Psoas muscle (tissue), 8 donors: ENCODE results near the gene ZNF439. TPM values are rescaled to one million over a fixed set of nuclear protein-coding genes. Genes with fewer than 3 reads are reported as not detected.
"Not testable (repeated sequence)": the region's sequence is repeated elsewhere in the genome, so short reads cannot be mapped to it uniquely, and the experiment has no call there.

Source experiments
- ATAC-seq, 4 donors: fragments of 200-7000 bp; cut with Tn5 transposase; one replicate each; pipeline ENCODE4 v1.9.1; 2020; ENCODE audit warnings: moderate library complexity in 3 of 4, mild to moderate bottlenecking in 2 of 4
- DNase-seq, 2 donors: peaks; one replicate each; pipeline ENCODE4 v3.0.0-alpha.2; 2020
- H3K27ac ChIP-seq: fragments of 200-600 bp; one replicate; pipeline ENCODE4 v1.8.0; 2022
- H3K27me3 ChIP-seq, 3 donors: fragments of 200-600 bp in 1 of 3; one replicate each; pipeline versions ENCODE4 v1.6.1 to v1.8.0; 2013 to 2022; ENCODE audit warnings: low read length in 2 of 3, mild to moderate bottlenecking in 2 of 3, moderate library complexity in 1 of 3; ENCODE audit not compliant: insufficient read depth in 3 of 3
- H3K36me3 ChIP-seq, 2 donors: fragments of 200-600 bp in 1 of 2; one replicate each; pipeline versions ENCODE4 v1.6.1 to v1.8.0; 2013 to 2022; ENCODE audit warnings: low read depth in 1 of 2, mild to moderate bottlenecking in 1 of 2, moderate library complexity in 1 of 2; ENCODE audit not compliant: insufficient read depth in 1 of 2
- H3K4me1 ChIP-seq: fragments of 200-600 bp; one replicate; pipeline ENCODE4 v1.8.0; 2022
- H3K4me3 ChIP-seq: fragments of 200-600 bp; one replicate; pipeline ENCODE4 v1.8.0; 2022; ENCODE audit warnings: mild to moderate bottlenecking
- H3K9me3 ChIP-seq: fragments of 200-600 bp; one replicate; pipeline ENCODE4 v1.8.0; 2022
- CTCF ChIP-seq: fragments of 200-600 bp; IDR thresholded peaks from one replicate; pipeline ENCODE4 v1.8.0; 2022; ENCODE audit warnings: antibody characterized with exemption
- WGBS, 3 donors: extraction: QIAGEN DNeasy Blood & Tissue Kit; methylation state at CpG; one replicate each; pipeline versions ENCODE4 v1.1.6 to v1.1.7; 2013; 5-methylcytosine and 5-hydroxymethylcytosine counted together
- intact Hi-C, 2 donors: fragments of 100-400 bp; cut with DNase I; formaldehyde crosslinking; loops; one replicate each; pipeline versions ENCODE4 v1.11.0 to v1.14.2; 2022
- polyA plus RNA-seq, 3 donors: library from polyadenylated mRNA; stranded (reverse); fragments of 200-250 nt; gene quantifications; one replicate each; pipeline ENCODE4 v1.2.3, GENCODE V29; 2013
- total RNA-seq, 4 donors: library from RNA; stranded (reverse); fragmentation: NEBNext Ultra II Directional in 2 of 4; extraction: Animal tissue kit (Norgen Biotek cat#: 25700) in 2 of 4; gene quantifications; one replicate each; pipeline versions ENCODE4 v1.2.1 to v1.2.4, GENCODE V29; 2021 to 2023
- donor health status: healthy with polysubstance abuse.
- donor health status: DM: no; HTN: no; CAD: no; lungs with moderate emphysema.
- donor health status: Bipolar disorder and iron deficiency.
- donor health status: healthy.
- donor health status: DM: yes; HTN: yes; CAD: no.
- donor health status: DM: no; HTN: no; CAD: no.
- donor health status: DM: no; HTN: no; CAD: no.
- donor health status: DM: yes; HTN: yes; CAD: no.

ZNF439 gene
- total and polyA plus RNA-seq, 7 donors: 0.17 to 2.4 (median 0.36) TPM

- TF ChIP-seq CTCF: no peak
- H3K27me3 ChIP-seq: no peaks in the 10 kb centered on the region
- H3K36me3 ChIP-seq: peaks cover 10 to 28% of the 10 kb centered on the region in 2 donors
- no peak overlapping the region for H3K4me3 ChIP-seq
- no peak for ATAC-seq
- DNase-seq: no peak
- H3K9me3 ChIP-seq: peaks cover 73% of the 10 kb centered on the region
- H3K27ac ChIP-seq: no peak overlapping the region
- 97% methylated on average over 3 of the region's 3 CpGs for WGBS, 3 donors
- H3K4me1 ChIP-seq: no peaks in the 10 kb centered on the region
- intact Hi-C loops: no loop called here
Measured at GRCh38 chr19:11902228-11902627, 53.7 kb downstream of the ZNF439 start.

GRCh38 chr19:11905928-11906327 is 57.4 kb downstream of the ZNF439 start:
- intact Hi-C loops: no loop called here
- 97 to 100% (median 99%) methylated on average over 3 of the region's 3 CpGs for WGBS, 3 donors
- Histone ChIP-seq H3K27me3 (no peaks in the 10 kb centered on the region), H3K9me3 (peaks cover 80% of the 10 kb centered on the region), H3K27ac (no peak overlapping the region), H3K36me3 (peaks cover 10 to 28% of the 10 kb centered on the region in 2 donors), H3K4me3 (no peak overlapping the region), H3K4me1 (no peaks in the 10 kb centered on the region)
- no peak for ATAC-seq
- no peak for DNase-seq
- no peak for TF ChIP-seq CTCF

DNA sequence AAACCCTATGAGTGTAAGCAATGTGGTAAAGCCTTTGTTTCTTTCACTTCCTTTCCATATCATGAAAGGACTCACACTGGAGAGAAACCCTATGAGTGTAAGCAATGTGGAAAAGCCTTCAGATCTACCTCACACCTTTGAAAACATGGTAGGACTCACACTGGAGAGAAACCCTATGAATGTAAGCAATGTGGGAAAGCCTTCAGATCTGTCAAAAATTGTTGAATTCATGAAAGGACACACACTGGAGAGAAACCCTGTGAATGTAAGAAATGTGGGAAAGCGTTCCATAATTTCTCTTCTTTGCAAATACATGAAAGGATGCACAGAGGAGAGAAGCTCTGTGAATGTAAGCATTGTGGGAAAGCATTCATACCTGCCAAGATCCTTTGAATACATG is 63.4 kb downstream of the ZNF439 start:
- ATAC-seq, H3K4me3 ChIP-seq, H3K36me3 ChIP-seq, DNase-seq, intact Hi-C loops, H3K27ac ChIP-seq, H3K27me3 ChIP-seq, H3K4me1 ChIP-seq: not testable (repeated sequence)
- 94 to 96% (median 95%) methylated on average over 1 of the region's 1 CpG for WGBS, 3 donors
- H3K9me3 ChIP-seq: peaks cover 56% of the 10 kb centered on the region

- H3K27me3 ChIP-seq, H3K4me3 ChIP-seq, ATAC-seq, H3K36me3 ChIP-seq, intact Hi-C loops, H3K27ac ChIP-seq, DNase-seq, H3K4me1 ChIP-seq: not testable (repeated sequence)
- WGBS, 3 donors: 94 to 97% (median 97%) methylated on average over 4 of the region's 4 CpGs
- peaks cover 34% of the 10 kb centered on the region for H3K9me3 ChIP-seq
Measured at GRCh38 chr19:11914417-11915051, 66.0 kb downstream of the ZNF439 start.

Other genes with a start within 250 kb of the ZNF439 start
- 1 to 10 TPM; 1.5 to 4.3 (median 2.2) TPM for gene ZNF823, start 109.8 kb upstream of the ZNF439 start, total RNA-seq
- gene ZNF823, start 109.8 kb upstream of the ZNF439 start, polyA plus RNA-seq: 1 to 10 TPM; 1.6 to 3.9 (median 2.5) TPM
- 1 to 10 TPM; 1.8 to 4.7 (median 2.3) TPM for gene ZNF441, start 81.7 kb upstream of the ZNF439 start, total RNA-seq
- 1 to 10 TPM; 1.3 to 2.8 (median 1.5) TPM for gene ZNF441, start 81.7 kb upstream of the ZNF439 start, polyA plus RNA-seq
- gene ZNF491, start 50.2 kb upstream of the ZNF439 start, total RNA-seq: 1 to 10 TPM in 2 of 4 donors, under 1 TPM in 2; 0.66 to 1.9 (median 1.1) TPM
- gene ZNF491, start 50.2 kb upstream of the ZNF439 start, polyA plus RNA-seq: 1 to 10 TPM in 1 of 3 donors, under 1 TPM in 2; 0.44 to 1.2 (median 0.53) TPM
- gene ZNF440, start 34.5 kb upstream of the ZNF439 start, total RNA-seq: 1 to 10 TPM; 2.4 to 5.0 (median 4.0) TPM
- gene ZNF440, start 34.5 kb upstream of the ZNF439 start, polyA plus RNA-seq: 1 to 10 TPM; 1.1 to 5.0 (median 2.8) TPM
- gene ZNF69, start 39.1 kb downstream of the ZNF439 start, total RNA-seq: 1 to 10 TPM in 3 of 4 donors, under 1 TPM in 1; 0.71 to 3.4 (median 2.0) TPM
- 1 to 10 TPM in 2 of 3 donors, under 1 TPM in 1; 0.34 to 1.3 (median 1.2) TPM for gene ZNF69, start 39.1 kb downstream of the ZNF439 start, polyA plus RNA-seq
- gene ZNF700, start 76.4 kb downstream of the ZNF439 start, total RNA-seq: 1 to 10 TPM; 2.6 to 3.3 (median 3.1) TPM
- 1 to 10 TPM; 1.7 to 3.1 (median 3.0) TPM for gene ZNF700, start 76.4 kb downstream of the ZNF439 start, polyA plus RNA-seq
- 1 to 10 TPM in 2 of 4 donors, under 1 TPM in 2; 0.22 to 1.6 (median 0.81) TPM for gene ZNF763, start 116.3 kb downstream of the ZNF439 start, total RNA-seq
- gene ZNF763, start 116.3 kb downstream of the ZNF439 start, polyA plus RNA-seq: 1 to 10 TPM in 1 of 3 donors, under 1 TPM in 2; 0.56 to 1.3 (median 0.82) TPM
- gene ZNF433, start 187.0 kb downstream of the ZNF439 start, total RNA-seq: 1 to 10 TPM; 2.7 to 4.0 (median 3.1) TPM
- 1 to 10 TPM; 1.4 to 4.2 (median 2.8) TPM for gene ZNF433, start 187.0 kb downstream of the ZNF439 start, polyA plus RNA-seq
- not detected for gene ZNF878, start 204.2 kb downstream of the ZNF439 start, total RNA-seq
- gene ZNF878, start 204.2 kb downstream of the ZNF439 start, polyA plus RNA-seq: under 1 TPM in 2 of 3 donors, not detected in 1; 0.03 TPM
- 10 to 100 TPM in 1 of 4 donors, 1 to 10 TPM in 3; 4.1 to 12.2 (median 4.6) TPM for gene ZNF844, start 216.0 kb downstream of the ZNF439 start, total RNA-seq
- gene ZNF844, start 216.0 kb downstream of the ZNF439 start, polyA plus RNA-seq: 1 to 10 TPM; 1.3 to 2.6 (median 2.3) TPM